ENCODE data around the gene AURKA.
"Not testable (repeated sequence)": the region's sequence is repeated elsewhere in the genome, so short reads cannot be mapped to it uniquely, and the experiment has no call there.

AURKA gene

GRCh38 chr20:56420940-56421688 lies 29.1 kb upstream of the AURKA start:
- DNase-seq (ENCODE audit: low read depth) = no peak

GRCh38 chr20:56420028-56420427 lies 28.0 kb upstream of the AURKA start:
- DNase-seq (ENCODE audit: low read depth) = no peak

- DNase-seq (ENCODE audit: low read depth) = no peak
Observed at GRCh38 chr20:56418385-56418861, 26.4 kb upstream of the AURKA start.

GRCh38 chr20:56417911-56418310 lies 25.9 kb upstream of the AURKA start:
- DNase-seq (ENCODE audit: low read depth) = no peak

- DNase-seq (ENCODE audit: low read depth) = no peak
Observed at GRCh38 chr20:56417402-56417801, 25.4 kb upstream of the AURKA start.

GRCh38 chr20:56414842-56415765 lies 23.1 kb upstream of the AURKA start:
- peak; percentile 31 for DNase-seq (ENCODE audit: low read depth)

GRCh38 chr20:56412949-56413348 lies 20.9 kb upstream of the AURKA start:
- no peak for DNase-seq (ENCODE audit: low read depth)

- DNase-seq (ENCODE audit: low read depth) = no peak
Observed at GRCh38 chr20:56412473-56412790, 20.4 kb upstream of the AURKA start.

- no peak for DNase-seq (ENCODE audit: low read depth)
Observed at GRCh38 chr20:56411759-56412472, 19.9 kb upstream of the AURKA start, which contains the start of gene CASS4. Gene CASS4, plus strand, starts transcription at chr20:56412260. Its CDS starts 199 bp downstream, at chr20:56412459.

GRCh38 chr20:56411287-56411686 lies 19.3 kb upstream of the AURKA start:
- DNase-seq (ENCODE audit: low read depth) = not testable (repeated sequence)

GRCh38 chr20:56409956-56410355 lies 17.9 kb upstream of the AURKA start:
- no peak for DNase-seq (ENCODE audit: low read depth)

GRCh38 chr20:56409521-56409920 lies 17.5 kb upstream of the AURKA start:
- no peak for DNase-seq (ENCODE audit: low read depth)

GRCh38 chr20:56406910-56407309 lies 14.9 kb upstream of the AURKA start:
- no peak for DNase-seq (ENCODE audit: low read depth)

- not testable (repeated sequence) for DNase-seq (ENCODE audit: low read depth)
Observed at GRCh38 chr20:56405356-56405755, 13.3 kb upstream of the AURKA start.

- no peak for DNase-seq (ENCODE audit: low read depth)
Observed at GRCh38 chr20:56403465-56403864, 11.4 kb upstream of the AURKA start.

GRCh38 chr20:56400001-56400640 lies 8.1 kb upstream of the AURKA start:
- peak; percentile 15 for DNase-seq (ENCODE audit: low read depth)

GRCh38 chr20:56395166-56395565 lies 3.2 kb upstream of the AURKA start:
- no peak for DNase-seq (ENCODE audit: low read depth)

GRCh38 chr20:56393653-56394052 lies 1.6 kb upstream of the AURKA start:
- no peak for DNase-seq (ENCODE audit: low read depth)

- DNase-seq (ENCODE audit: low read depth) = no peak
Observed at GRCh38 chr20:56392881-56393482, 967 bp upstream of the AURKA start.

- no peak for DNase-seq (ENCODE audit: low read depth)
Observed at GRCh38 chr20:56391596-56392131, 351 bp downstream of the AURKA start.

GRCh38 chr20:56391037-56391436 lies 978 bp downstream of the AURKA start:
- no peak for DNase-seq (ENCODE audit: low read depth)

Measured in stimulated activated CD8-positive, alpha-beta memory T cell treated with anti-CD3 and anti-CD28 coated beads, Interleukin-12 subunit alpha, Interleukin-12 subunit beta, amount 100 ng/mL, for 4 hours (primary cell).